ENCODE measurements around the gene PFN1. TPM values are rescaled to one million over a fixed set of nuclear protein-coding genes. Genes with fewer than 3 reads are reported as not detected.

PFN1 gene
- total and polyA plus RNA-seq, 9 of the 15 experiments (the other 6 are each of a cell fraction or from before 2014, with no cell fraction given), result 60.5 to 1,479 (median 456) TPM

DNA sequence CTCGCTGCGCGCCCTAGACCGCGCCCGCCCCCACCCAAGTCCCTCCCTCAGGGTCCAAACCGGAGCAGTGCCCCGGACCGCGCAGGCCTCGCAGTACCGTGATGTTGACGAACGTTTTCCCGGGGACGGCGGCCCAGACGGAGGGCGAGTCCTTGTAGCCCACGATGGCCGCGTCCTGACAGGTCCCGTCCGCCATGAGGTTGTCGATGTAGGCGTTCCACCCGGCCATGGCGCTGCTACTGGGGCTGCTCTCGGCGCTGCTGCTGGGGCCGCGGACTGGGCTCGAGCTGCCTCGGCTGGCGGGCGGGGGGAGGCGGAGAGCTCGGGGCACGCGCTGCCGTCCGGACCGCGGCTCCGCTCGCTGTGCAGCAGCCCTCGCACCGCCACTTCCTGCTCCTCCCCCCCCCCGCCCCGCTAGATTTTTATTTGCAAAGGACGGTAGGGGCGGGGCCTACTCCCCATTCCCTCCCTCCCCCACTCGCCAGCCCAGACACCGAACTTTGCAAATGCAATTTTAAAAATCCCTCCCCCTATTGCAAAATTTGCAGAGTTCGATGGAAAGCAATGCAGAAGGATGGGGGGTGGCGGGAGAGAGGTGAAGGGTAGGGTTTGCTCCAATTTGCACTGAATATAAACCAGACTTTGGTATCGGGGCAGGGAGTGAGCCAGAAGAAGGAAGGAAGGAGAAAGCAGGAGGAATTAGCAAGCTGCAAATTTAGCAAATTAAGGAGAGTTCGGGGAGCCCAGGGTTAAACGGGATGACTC, at the start of gene PFN1 (continued):
- TF ChIP-seq NCOA2 (IDR thresholded peaks at IDR 0.05; ENCODE audit: partially characterized antibody in 2 of 2) (no peak), ZNF785 (CRISPR knock-in tag; IDR thresholded peaks at IDR 0.05) (no peak), POU5F1 (IDR thresholded peaks at IDR 0.05; ENCODE audit: borderline replicate concordance, low read depth, low read length, partially characterized antibody) (no peak), ZNF3 (CRISPR knock-in tag; IDR thresholded peaks at IDR 0.05) (no peak), CBFA2T2 (conservative IDR thresholded peaks at IDR 0.05) (no peak), ZKSCAN8 (CRISPR knock-in tag; IDR thresholded peaks at IDR 0.05) (no peak), GTF2F1 (IDR thresholded peaks at IDR 0.05; ENCODE audit: low read depth, low read length) (no peak), GABPB2 (CRISPR knock-in tag; conservative IDR thresholded peaks at IDR 0.05) (no peak), ZBTB8A (IDR thresholded peaks at IDR 0.05; ENCODE audit: partially characterized antibody) (no peak), ZNF324 (CRISPR knock-in tag; IDR thresholded peaks at IDR 0.05) (no peak), RAD21 (CRISPR knock-in tag; conservative IDR thresholded peaks at IDR 0.05 in 1 of 2, IDR thresholded peaks at IDR 0.05 in 1 of 2) (no peak), RBM14 (IDR thresholded peaks at IDR 0.05; ENCODE audit: borderline replicate concordance, insufficient read depth, low read depth, low read length) (no peak), SMAD2 (IDR thresholded peaks at IDR 0.05; ENCODE audit: low read depth, low read length) (no peak), ARNT (IDR thresholded peaks at IDR 0.05) (peak in 1 of 2 experiments; percentile 81; a peak in 1 of 4 replicates), KDM4B (IDR thresholded peaks at IDR 0.05; ENCODE audit: borderline replicate concordance in 2 of 2, low read depth in 1 of 2) (0 out of 4 replicates have a peak, but pooled peaks of 1 of the 2 experiments have one; percentile 44)
- TF ChIP-seq, protein P1, sequence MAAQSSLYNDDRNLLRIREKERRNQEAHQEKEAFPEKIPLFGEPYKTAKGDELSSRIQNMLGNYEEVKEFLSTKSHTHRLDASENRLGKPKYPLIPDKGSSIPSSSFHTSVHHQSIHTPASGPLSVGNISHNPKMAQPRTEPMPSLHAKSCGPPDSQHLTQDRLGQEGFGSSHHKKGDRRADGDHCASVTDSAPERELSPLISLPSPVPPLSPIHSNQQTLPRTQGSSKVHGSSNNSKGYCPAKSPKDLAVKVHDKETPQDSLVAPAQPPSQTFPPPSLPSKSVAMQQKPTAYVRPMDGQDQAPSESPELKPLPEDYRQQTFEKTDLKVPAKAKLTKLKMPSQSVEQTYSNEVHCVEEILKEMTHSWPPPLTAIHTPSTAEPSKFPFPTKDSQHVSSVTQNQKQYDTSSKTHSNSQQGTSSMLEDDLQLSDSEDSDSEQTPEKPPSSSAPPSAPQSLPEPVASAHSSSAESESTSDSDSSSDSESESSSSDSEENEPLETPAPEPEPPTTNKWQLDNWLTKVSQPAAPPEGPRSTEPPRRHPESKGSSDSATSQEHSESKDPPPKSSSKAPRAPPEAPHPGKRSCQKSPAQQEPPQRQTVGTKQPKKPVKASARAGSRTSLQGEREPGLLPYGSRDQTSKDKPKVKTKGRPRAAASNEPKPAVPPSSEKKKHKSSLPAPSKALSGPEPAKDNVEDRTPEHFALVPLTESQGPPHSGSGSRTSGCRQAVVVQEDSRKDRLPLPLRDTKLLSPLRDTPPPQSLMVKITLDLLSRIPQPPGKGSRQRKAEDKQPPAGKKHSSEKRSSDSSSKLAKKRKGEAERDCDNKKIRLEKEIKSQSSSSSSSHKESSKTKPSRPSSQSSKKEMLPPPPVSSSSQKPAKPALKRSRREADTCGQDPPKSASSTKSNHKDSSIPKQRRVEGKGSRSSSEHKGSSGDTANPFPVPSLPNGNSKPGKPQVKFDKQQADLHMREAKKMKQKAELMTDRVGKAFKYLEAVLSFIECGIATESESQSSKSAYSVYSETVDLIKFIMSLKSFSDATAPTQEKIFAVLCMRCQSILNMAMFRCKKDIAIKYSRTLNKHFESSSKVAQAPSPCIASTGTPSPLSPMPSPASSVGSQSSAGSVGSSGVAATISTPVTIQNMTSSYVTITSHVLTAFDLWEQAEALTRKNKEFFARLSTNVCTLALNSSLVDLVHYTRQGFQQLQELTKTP (IDR thresholded peaks at IDR 0.05; ENCODE audit: low read depth in 1 of 2, partially characterized antibody in 2 of 2), result peak in 1 of 2 experiments; percentile 57
- TF ChIP-seq, protein P2, sequence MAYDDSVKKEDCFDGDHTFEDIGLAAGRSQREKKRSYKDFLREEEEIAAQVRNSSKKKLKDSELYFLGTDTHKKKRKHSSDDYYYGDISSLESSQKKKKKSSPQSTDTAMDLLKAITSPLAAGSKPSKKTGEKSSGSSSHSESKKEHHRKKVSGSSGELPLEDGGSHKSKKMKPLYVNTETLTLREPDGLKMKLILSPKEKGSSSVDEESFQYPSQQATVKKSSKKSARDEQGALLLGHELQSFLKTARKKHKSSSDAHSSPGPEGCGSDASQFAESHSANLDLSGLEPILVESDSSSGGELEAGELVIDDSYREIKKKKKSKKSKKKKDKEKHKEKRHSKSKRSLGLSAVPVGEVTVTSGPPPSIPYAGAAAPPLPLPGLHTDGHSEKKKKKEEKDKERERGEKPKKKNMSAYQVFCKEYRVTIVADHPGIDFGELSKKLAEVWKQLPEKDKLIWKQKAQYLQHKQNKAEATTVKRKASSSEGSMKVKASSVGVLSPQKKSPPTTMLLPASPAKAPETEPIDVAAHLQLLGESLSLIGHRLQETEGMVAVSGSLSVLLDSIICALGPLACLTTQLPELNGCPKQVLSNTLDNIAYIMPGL (CRISPR knock-in tag; IDR thresholded peaks at IDR 0.05), result no peak; the same call in 1 of the 2 replicates
- TF ChIP-seq, protein P3, sequence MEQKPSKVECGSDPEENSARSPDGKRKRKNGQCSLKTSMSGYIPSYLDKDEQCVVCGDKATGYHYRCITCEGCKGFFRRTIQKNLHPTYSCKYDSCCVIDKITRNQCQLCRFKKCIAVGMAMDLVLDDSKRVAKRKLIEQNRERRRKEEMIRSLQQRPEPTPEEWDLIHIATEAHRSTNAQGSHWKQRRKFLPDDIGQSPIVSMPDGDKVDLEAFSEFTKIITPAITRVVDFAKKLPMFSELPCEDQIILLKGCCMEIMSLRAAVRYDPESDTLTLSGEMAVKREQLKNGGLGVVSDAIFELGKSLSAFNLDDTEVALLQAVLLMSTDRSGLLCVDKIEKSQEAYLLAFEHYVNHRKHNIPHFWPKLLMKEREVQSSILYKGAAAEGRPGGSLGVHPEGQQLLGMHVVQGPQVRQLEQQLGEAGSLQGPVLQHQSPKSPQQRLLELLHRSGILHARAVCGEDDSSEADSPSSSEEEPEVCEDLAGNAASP (IDR thresholded peaks at IDR 0.05), result no peak
